Endothelial cell of umbilical vein (primary cell): ENCODE data around the gene DLGAP1.

Experiments
- CTCF ChIP-seq, 2 donors: IDR thresholded peaks; 1 replicate in 1 of 2; 2 replicates in 1 of 2; pipeline ENCODE4 v1.5.1; 2011; ENCODE audit warnings: low read length in 2 of 2, mild to moderate bottlenecking in 2 of 2, moderate library complexity in 2 of 2, control low read depth in 1 of 2, inconsistent platforms in 1 of 2, low read depth in 1 of 2; ENCODE audit not compliant: insufficient read depth in 1 of 2; ENCODE audit errors: extremely low read depth in 1 of 2
- JUN ChIP-seq: IDR thresholded peaks from 2 replicates; pipeline ENCODE4 v1.6.1; 2011; ENCODE audit warnings: borderline replicate concordance, low read depth; ENCODE audit not compliant: insufficient read length, insufficient read depth
- MYC ChIP-seq: IDR thresholded peaks from one replicate; pipeline ENCODE4 v1.6.1; 2011; ENCODE audit warnings: mild to moderate bottlenecking, low read depth, low read length
- POLR2A ChIP-seq: IDR thresholded peaks from 2 replicates; pipeline ENCODE4 v1.6.1; 2012; ENCODE audit warnings: low read depth, mild to moderate bottlenecking, control low read depth, low read length
- POLR2AphosphoS5 ChIP-seq: IDR thresholded peaks from 2 replicates; pipeline ENCODE4 v1.6.1; 2012; ENCODE audit warnings: low read depth, mild to moderate bottlenecking, control low read depth, low read length, moderate library complexity; ENCODE audit not compliant: insufficient read depth

DNA sequence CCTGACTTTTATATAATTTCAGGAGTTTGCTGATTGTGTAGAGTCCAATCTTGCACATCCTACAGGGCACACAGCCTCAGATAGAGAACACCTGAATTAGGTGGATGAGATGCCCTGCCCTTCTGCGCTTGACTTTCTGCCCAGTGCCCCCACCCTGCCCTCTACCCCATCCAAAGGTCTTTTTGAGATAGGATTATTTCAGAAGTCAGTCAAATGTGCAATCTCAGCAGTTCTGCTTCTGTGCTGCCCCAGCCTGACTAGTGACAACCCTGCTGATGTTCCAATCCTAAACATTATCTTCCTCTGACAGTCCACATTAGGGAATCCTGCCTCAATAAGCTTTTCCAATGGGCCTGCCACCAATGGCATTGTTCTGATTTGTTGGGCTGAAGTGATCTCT, 593.6 kb downstream of the DLGAP1 start:
- TF ChIP-seq CTCF (IDR thresholded peaks at IDR 0.05; ENCODE audit: extremely low read depth in 1 of 2, insufficient read depth in 1 of 2, low read depth in 1 of 2, low read length in 2 of 2) = no peak
- TF ChIP-seq POLR2AphosphoS5 = no peak
- no peak for TF ChIP-seq JUN
- TF ChIP-seq POLR2A = no peak
- no peak for TF ChIP-seq MYC
